ENCODE results near the gene CCDC7.

GRCh38 chr10:32489158-32489557 is 43.2 kb downstream of the CCDC7 start:
- TF ChIP-seq CTCF (IDR thresholded peaks at IDR 0.05; ENCODE audit: insufficient read depth, low read length) (no peak), REST (IDR thresholded peaks at IDR 0.05; ENCODE audit: insufficient replicate concordance, low read depth) (no peak)
